WTC11 (cell line): ENCODE data around the gene RPL14. TPM values are rescaled to one million over a fixed set of nuclear protein-coding genes. Genes with fewer than 3 reads are reported as not detected.

Source experiments
- ATAC-seq: fragments of 200-7000 bp; cut with Tn5 transposase; 2 replicates; pipeline ENCODE4 v1.10.0; 2021; ENCODE audit warnings: mild to moderate bottlenecking, moderate library complexity
- CTCF ChIA-PET: fragments of 300-600 bp; sonication (Branson Sonifier 250); formaldehyde crosslinking; loops from one replicate; lab custom pipeline; 2021; ENCODE audit warnings: antibody characterized with exemption; lab: Charles Lee
- POLR2A ChIA-PET: fragments of 350-600 bp; sonication (Branson Sonifier 250); formaldehyde crosslinking; loops from one replicate; lab custom pipeline; 2021; ENCODE audit warnings: antibody characterized with exemption; lab: Charles Lee
- DNase-seq: peaks from one replicate; pipeline ENCODE4 v3.0.0; 2021; ENCODE audit warnings: low spot score
- H3K27ac Mint-ChIP-seq: 2 replicates; pipeline ENCODE4 v1.8.0; 2021; ENCODE audit warnings: mixed read lengths
- H3K27me3 Mint-ChIP-seq: 2 replicates; pipeline ENCODE4 v1.8.0; 2021; ENCODE audit warnings: low read depth, mild to moderate bottlenecking, moderate library complexity, mixed read lengths
- H3K36me3 Mint-ChIP-seq: 2 replicates; pipeline ENCODE4 v1.8.0; 2021; ENCODE audit warnings: mixed read lengths
- H3K4me1 Mint-ChIP-seq: 2 replicates; pipeline ENCODE4 v1.8.0; 2022; ENCODE audit warnings: mixed read lengths
- H3K4me3 Mint-ChIP-seq: 2 replicates; pipeline ENCODE4 v1.8.0; 2021; ENCODE audit warnings: mild to moderate bottlenecking, moderate library complexity, mixed read lengths
- H3K9me3 Mint-ChIP-seq: 2 replicates; pipeline ENCODE4 v1.8.0; 2021; ENCODE audit warnings: mixed read lengths
- CREB1 ChIP-seq: sonication (generic); formaldehyde crosslinking; IDR thresholded peaks from 2 replicates; pipeline ENCODE4 v1.8.0; 2023; ENCODE audit warnings: mild to moderate bottlenecking, missing genetic modification reagents
- GTF2I ChIP-seq: fragments of 250-450 bp; sonication (Bioruptor Pico); conservative IDR thresholded peaks from 2 replicates; pipeline ENCODE4 v1.4.0; 2021; ENCODE audit warnings: mild to moderate bottlenecking
- MXD4 ChIP-seq: fragments of 250-450 bp; sonication (Bioruptor Pico); IDR thresholded peaks from 2 replicates; pipeline ENCODE4 v1.8.0; 2021; ENCODE audit warnings: mild to moderate bottlenecking, moderate library complexity, borderline replicate concordance
- NR1H2 ChIP-seq: sonication (generic); formaldehyde crosslinking; IDR thresholded peaks from 2 replicates; pipeline ENCODE4 v1.9.0; 2021; ENCODE audit warnings: mild to moderate bottlenecking, moderate library complexity, missing genetic modification reagents
- OVOL2 ChIP-seq: fragments of 250-450 bp; sonication (Bioruptor Pico); IDR thresholded peaks from 2 replicates; pipeline ENCODE4 v1.9.0; 2021; ENCODE audit warnings: mild to moderate bottlenecking, borderline replicate concordance
- SMAD4 ChIP-seq: sonication (generic); formaldehyde crosslinking; IDR thresholded peaks from 2 replicates; pipeline ENCODE4 v1.8.0; 2022; ENCODE audit warnings: mild to moderate bottlenecking, missing genetic modification reagents
- TP53 ChIP-seq: sonication (generic); formaldehyde crosslinking; IDR thresholded peaks from 2 replicates; pipeline ENCODE4 v1.8.1; 2023; ENCODE audit warnings: mild to moderate bottlenecking, missing genetic modification reagents
- ZBTB21 ChIP-seq: sonication (generic); formaldehyde crosslinking; IDR thresholded peaks from 2 replicates; pipeline ENCODE4 v1.8.1; 2023; ENCODE audit warnings: mild to moderate bottlenecking, missing genetic modification reagents, borderline replicate concordance
- ZNF396 ChIP-seq: fragments of 250-450 bp; sonication (Bioruptor Pico); IDR thresholded peaks from 2 replicates; pipeline ENCODE4 v1.8.0; 2021; ENCODE audit warnings: mild to moderate bottlenecking, moderate library complexity, borderline replicate concordance
- total RNA-seq: library from RNA; stranded (reverse); gene quantifications from 3 replicates; pipeline ENCODE4 v1.2.3, GENCODE V29; 2021
- TF ChIP-seq, protein P1 (sequence below): fragments of 250-450 bp; sonication (Bioruptor Pico); conservative IDR thresholded peaks from 2 replicates; pipeline ENCODE4 v1.9.0; 2021; ENCODE audit warnings: mild to moderate bottlenecking
- TF ChIP-seq, protein P2 (sequence below): sonication (generic); formaldehyde crosslinking; conservative IDR thresholded peaks from 2 replicates; pipeline ENCODE4 v1.8.1; 2022; ENCODE audit warnings: mild to moderate bottlenecking, missing genetic modification reagents
- TF ChIP-seq, protein P3 (sequence below): sonication (generic); formaldehyde crosslinking; IDR thresholded peaks from 2 replicates; pipeline ENCODE4 v1.8.1; 2022; ENCODE audit warnings: low read depth, missing genetic modification reagents, borderline replicate concordance
- TF ChIP-seq, protein P4 (sequence below): sonication (generic); formaldehyde crosslinking; IDR thresholded peaks from 2 replicates; pipeline ENCODE4 v1.8.1; 2023; ENCODE audit warnings: mild to moderate bottlenecking, missing genetic modification reagents, borderline replicate concordance
- TF ChIP-seq, protein P5 (sequence below): sonication (generic); formaldehyde crosslinking; IDR thresholded peaks from 2 replicates; pipeline ENCODE4 v1.8.1; 2022; ENCODE audit warnings: mild to moderate bottlenecking, missing genetic modification reagents, moderate library complexity, borderline replicate concordance

RPL14 gene
- total RNA-seq, 1 experiment from 2014 or later, result 2,816 TPM

DNA sequence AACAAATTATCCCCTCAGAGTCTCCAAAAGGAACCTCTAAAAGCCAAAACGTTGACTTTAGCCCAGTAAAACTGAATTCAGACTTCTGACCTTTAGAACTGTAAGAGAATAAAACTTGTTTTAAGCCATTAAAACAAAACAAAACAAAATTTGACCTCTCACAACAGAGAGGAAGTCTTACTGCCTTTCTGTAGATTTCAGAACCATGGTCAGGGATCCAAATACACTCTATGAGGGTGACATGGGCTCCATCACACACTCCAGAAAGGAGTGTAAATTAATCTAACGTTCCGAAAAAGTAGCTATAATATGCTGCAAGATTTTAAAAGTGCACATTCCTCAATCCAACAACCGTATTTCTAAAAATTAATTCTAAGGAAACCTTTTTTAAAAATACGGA lies 19.2 kb upstream of the RPL14 start (continued):
- TF ChIP-seq, protein P1, sequence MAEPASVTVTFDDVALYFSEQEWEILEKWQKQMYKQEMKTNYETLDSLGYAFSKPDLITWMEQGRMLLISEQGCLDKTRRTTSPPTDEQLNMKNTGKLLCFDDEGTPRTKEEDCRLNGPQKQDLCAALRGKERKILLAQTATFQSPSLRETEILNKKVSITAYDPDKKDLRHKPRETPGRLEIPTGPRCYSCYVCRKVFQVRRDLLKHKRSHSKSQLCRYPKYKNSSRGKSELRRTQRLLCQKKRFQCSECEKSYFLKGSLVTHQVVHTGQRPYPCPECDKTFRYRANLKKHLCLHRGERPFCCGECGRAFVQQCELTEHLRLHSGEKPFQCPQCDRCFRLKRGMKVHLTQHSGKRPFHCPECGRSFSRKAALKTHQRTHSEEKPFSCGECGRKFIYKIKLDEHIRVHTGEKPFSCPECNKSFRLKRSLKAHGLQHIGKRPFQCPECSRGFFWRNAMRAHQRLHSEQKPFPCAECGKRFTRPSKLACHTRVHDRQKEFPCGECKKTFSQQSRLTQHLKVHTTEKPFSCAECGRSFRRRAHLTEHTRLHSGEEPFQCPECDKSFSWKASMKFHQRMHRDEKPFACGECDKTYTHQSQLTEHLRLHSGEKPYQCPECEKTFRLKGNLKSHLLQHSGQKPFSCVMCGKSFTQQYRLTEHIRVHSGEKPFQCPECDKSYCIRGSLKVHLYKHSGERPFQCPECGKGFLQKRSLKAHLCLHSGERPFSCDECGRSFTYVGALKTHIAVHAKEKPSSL (CRISPR knock-in tag), result no peak
- no peak for TF ChIP-seq MXD4 (CRISPR knock-in tag)
- TF ChIP-seq, protein P2, sequence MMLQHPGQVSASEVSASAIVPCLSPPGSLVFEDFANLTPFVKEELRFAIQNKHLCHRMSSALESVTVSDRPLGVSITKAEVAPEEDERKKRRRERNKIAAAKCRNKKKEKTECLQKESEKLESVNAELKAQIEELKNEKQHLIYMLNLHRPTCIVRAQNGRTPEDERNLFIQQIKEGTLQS (CRISPR knock-in tag), result no peak
- TF ChIP-seq, protein P3, sequence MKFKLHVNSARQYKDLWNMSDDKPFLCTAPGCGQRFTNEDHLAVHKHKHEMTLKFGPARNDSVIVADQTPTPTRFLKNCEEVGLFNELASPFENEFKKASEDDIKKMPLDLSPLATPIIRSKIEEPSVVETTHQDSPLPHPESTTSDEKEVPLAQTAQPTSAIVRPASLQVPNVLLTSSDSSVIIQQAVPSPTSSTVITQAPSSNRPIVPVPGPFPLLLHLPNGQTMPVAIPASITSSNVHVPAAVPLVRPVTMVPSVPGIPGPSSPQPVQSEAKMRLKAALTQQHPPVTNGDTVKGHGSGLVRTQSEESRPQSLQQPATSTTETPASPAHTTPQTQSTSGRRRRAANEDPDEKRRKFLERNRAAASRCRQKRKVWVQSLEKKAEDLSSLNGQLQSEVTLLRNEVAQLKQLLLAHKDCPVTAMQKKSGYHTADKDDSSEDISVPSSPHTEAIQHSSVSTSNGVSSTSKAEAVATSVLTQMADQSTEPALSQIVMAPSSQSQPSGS, result no peak
- no peak for TF ChIP-seq OVOL2 (CRISPR knock-in tag)
- TF ChIP-seq SMAD4 (CRISPR knock-in tag), result no peak

DNA sequence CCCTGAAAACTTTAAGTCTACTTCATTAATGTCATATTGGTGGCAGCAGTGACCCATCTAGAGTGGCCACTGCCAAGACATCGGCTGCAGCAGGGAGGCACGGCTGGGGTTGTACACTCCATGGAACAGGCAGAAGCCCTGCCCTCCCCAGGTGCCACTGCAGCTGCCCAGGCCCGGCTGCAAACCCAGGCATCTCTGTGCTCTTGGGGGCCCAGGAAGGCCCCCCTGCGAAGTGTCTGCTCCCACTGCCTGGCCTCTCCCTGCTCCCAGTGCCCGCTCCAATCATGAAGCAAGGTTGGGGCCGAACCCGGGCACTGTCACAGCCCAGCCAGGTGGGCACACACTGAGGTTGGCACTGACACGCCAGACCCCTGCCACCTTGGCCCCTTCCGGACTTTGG lies 12.1 kb upstream of the RPL14 start:
- Mint-ChIP-seq H3K4me1 (no peaks in the 10 kb centered on the region), H3K27me3 (no peaks in the 10 kb centered on the region; the same call in 1 of the 2 replicates), H3K27ac (no peak overlapping the region), H3K9me3 (peaks cover 5% of the 10 kb centered on the region; the same call in 1 of the 2 replicates), H3K4me3 (no peak overlapping the region), H3K36me3 (no peaks in the 10 kb centered on the region)
- ChIA-PET CTCF (no interaction called here), POLR2A (no interaction called here)
- no peak for ATAC-seq
- DNase-seq, result no peak
- TF ChIP-seq, protein P4, sequence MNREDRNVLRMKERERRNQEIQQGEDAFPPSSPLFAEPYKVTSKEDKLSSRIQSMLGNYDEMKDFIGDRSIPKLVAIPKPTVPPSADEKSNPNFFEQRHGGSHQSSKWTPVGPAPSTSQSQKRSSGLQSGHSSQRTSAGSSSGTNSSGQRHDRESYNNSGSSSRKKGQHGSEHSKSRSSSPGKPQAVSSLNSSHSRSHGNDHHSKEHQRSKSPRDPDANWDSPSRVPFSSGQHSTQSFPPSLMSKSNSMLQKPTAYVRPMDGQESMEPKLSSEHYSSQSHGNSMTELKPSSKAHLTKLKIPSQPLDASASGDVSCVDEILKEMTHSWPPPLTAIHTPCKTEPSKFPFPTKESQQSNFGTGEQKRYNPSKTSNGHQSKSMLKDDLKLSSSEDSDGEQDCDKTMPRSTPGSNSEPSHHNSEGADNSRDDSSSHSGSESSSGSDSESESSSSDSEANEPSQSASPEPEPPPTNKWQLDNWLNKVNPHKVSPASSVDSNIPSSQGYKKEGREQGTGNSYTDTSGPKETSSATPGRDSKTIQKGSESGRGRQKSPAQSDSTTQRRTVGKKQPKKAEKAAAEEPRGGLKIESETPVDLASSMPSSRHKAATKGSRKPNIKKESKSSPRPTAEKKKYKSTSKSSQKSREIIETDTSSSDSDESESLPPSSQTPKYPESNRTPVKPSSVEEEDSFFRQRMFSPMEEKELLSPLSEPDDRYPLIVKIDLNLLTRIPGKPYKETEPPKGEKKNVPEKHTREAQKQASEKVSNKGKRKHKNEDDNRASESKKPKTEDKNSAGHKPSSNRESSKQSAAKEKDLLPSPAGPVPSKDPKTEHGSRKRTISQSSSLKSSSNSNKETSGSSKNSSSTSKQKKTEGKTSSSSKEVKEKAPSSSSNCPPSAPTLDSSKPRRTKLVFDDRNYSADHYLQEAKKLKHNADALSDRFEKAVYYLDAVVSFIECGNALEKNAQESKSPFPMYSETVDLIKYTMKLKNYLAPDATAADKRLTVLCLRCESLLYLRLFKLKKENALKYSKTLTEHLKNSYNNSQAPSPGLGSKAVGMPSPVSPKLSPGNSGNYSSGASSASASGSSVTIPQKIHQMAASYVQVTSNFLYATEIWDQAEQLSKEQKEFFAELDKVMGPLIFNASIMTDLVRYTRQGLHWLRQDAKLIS (CRISPR knock-in tag), result no peak
- TF ChIP-seq NR1H2 (CRISPR knock-in tag) (no peak), MXD4 (CRISPR knock-in tag) (no peak), GTF2I (no peak), CREB1 (CRISPR knock-in tag) (no peak), ZNF396 (CRISPR knock-in tag) (no peak), ZBTB21 (CRISPR knock-in tag) (no peak), TP53 (CRISPR knock-in tag) (no peak)
- TF ChIP-seq, protein P2 (CRISPR knock-in tag), result no peak
- TF ChIP-seq, protein P1 (CRISPR knock-in tag), result no peak
- TF ChIP-seq, protein P5, sequence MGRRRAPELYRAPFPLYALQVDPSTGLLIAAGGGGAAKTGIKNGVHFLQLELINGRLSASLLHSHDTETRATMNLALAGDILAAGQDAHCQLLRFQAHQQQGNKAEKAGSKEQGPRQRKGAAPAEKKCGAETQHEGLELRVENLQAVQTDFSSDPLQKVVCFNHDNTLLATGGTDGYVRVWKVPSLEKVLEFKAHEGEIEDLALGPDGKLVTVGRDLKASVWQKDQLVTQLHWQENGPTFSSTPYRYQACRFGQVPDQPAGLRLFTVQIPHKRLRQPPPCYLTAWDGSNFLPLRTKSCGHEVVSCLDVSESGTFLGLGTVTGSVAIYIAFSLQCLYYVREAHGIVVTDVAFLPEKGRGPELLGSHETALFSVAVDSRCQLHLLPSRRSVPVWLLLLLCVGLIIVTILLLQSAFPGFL (CRISPR knock-in tag), result no peak
